OCI-LY3 (cell line): ENCODE data around the gene SCAMP5.

ENCODE experiments used
- H2AFZ ChIP-seq: fragments of 200-600, 300-600 bp; shearing (Covaris generic); 2 replicates; pipeline ENCODE4 v1.6.0; 2014; ENCODE audit warnings: antibody characterized with exemption, low read depth, low read length
- H3K27ac ChIP-seq: fragments of 200-600, 300-600 bp; sonication (generic); 2 replicates; pipeline ENCODE4 v1.5.1; 2014; ENCODE audit warnings: mild to moderate bottlenecking, low read length, moderate library complexity, mixed read lengths
- H3K27me3 ChIP-seq: fragments of 200-600, 300-600 bp; sonication (generic); 2 replicates; pipeline ENCODE4 v1.6.1; 2014; ENCODE audit warnings: low read depth, low read length, mixed read lengths
- H3K36me3 ChIP-seq: fragments of 200-600, 300-600 bp; sonication (generic); replicated peaks from 2 replicates; pipeline ENCODE3; 2014; ENCODE audit warnings: low read depth, low read length, mixed read lengths
- H3K4me1 ChIP-seq: fragments of 300-600, 200-600 bp; sonication (generic); 2 replicates; pipeline ENCODE4 v1.6.1; 2014; ENCODE audit warnings: low read length, mixed read lengths
- H3K4me2 ChIP-seq: fragments of 200-600, 300-600 bp; sonication (generic); 2 replicates; pipeline ENCODE4 v1.6.1; 2014; ENCODE audit warnings: low read length, mixed read lengths
- H3K4me3 ChIP-seq: fragments of 300-600, 200-600 bp; sonication (generic); 2 replicates; pipeline ENCODE4 v1.5.1; 2014; ENCODE audit warnings: antibody characterized with exemption, mild to moderate bottlenecking, low read length, moderate library complexity
- H3K79me2 ChIP-seq: fragments of 300-600, 200-600 bp; shearing (Covaris generic); 2 replicates; pipeline ENCODE4 v1.6.1; 2014; ENCODE audit warnings: mild to moderate bottlenecking, low read length, mixed read lengths
- H3K9ac ChIP-seq: fragments of 300-600, 200-600 bp; shearing (Covaris generic); 2 replicates; pipeline ENCODE4 v1.6.0; 2014; ENCODE audit warnings: mild to moderate bottlenecking, low read length, moderate library complexity
- H3K9me3 ChIP-seq: fragments of 200-600, 300-600 bp; shearing (Covaris generic); 2 replicates; pipeline ENCODE4 v1.6.1; 2014; ENCODE audit warnings: low read length, mixed read lengths; ENCODE audit not compliant: insufficient read depth
- H4K20me1 ChIP-seq: fragments of 200-600, 300-600 bp; sonication (generic); 2 replicates; pipeline ENCODE4 v1.6.1; 2016; ENCODE audit warnings: low read length, mixed read lengths; ENCODE audit not compliant: insufficient read depth
- EZH2phosphoT487 ChIP-seq: fragments of 200-600 bp; shearing (Covaris generic); IDR thresholded peaks from 2 replicates; pipeline ENCODE4 v1.6.1; 2018; ENCODE audit warnings: antibody characterized with exemption, mixed run types, low read depth
- TF ChIP-seq, protein P1 (sequence below): fragments of 200-600, 300-600 bp; sonication (generic); IDR thresholded peaks from 2 replicates; pipeline ENCODE4 v1.5.1; 2014; ENCODE audit warnings: antibody characterized with exemption, low read length, low read depth

The SCAMP5 gene

GRCh38 chr15:75031848-75032247 is 36.5 kb downstream of the SCAMP5 start:
- TF ChIP-seq EZH2phosphoT487: no peak
- TF ChIP-seq, protein P1, sequence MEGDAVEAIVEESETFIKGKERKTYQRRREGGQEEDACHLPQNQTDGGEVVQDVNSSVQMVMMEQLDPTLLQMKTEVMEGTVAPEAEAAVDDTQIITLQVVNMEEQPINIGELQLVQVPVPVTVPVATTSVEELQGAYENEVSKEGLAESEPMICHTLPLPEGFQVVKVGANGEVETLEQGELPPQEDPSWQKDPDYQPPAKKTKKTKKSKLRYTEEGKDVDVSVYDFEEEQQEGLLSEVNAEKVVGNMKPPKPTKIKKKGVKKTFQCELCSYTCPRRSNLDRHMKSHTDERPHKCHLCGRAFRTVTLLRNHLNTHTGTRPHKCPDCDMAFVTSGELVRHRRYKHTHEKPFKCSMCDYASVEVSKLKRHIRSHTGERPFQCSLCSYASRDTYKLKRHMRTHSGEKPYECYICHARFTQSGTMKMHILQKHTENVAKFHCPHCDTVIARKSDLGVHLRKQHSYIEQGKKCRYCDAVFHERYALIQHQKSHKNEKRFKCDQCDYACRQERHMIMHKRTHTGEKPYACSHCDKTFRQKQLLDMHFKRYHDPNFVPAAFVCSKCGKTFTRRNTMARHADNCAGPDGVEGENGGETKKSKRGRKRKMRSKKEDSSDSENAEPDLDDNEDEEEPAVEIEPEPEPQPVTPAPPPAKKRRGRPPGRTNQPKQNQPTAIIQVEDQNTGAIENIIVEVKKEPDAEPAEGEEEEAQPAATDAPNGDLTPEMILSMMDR: no peak
- no peak overlapping the region for H3K4me3 ChIP-seq
- no peak overlapping the region for H3K9ac ChIP-seq
- peaks cover 26% of the 10 kb centered on the region for H3K4me1 ChIP-seq
- H2AFZ ChIP-seq: no peak overlapping the region
- peaks cover 5% of the 10 kb centered on the region; the same call in 1 of the 2 replicates for H4K20me1 ChIP-seq
- H3K36me3 ChIP-seq: peaks cover 4% of the 10 kb centered on the region
- H3K27me3 ChIP-seq: no peaks in the 10 kb centered on the region
- H3K27ac ChIP-seq: no peak overlapping the region
- no peaks in the 10 kb centered on the region for H3K9me3 ChIP-seq
- peak overlapping the region; percentile 37 for H3K4me2 ChIP-seq
- no peaks in the 10 kb centered on the region for H3K79me2 ChIP-seq

DNA sequence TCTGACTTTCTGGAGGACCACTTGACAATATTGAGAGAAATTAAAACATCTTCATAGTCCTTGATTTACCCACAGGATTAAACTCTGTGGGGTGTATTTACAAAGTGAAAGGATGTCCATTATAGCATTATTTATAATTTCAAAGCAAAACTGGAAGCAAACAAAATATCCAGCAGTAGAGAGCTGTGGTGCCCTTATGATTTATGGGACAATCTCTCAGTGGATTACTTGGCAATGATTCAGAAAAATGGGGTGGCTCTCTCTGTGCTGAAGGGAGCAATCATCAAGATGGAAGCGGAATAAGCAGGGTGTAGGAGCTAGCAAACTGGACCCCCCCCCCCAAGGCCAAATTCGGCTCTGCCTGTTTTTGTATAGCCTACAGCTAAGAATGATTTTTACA is 37.0 kb downstream of the SCAMP5 start:
- Histone ChIP-seq H3K4me2 (peak overlapping the region; percentile 37), H3K9ac (no peak overlapping the region), H3K27me3 (no peaks in the 10 kb centered on the region), H3K36me3 (peaks cover 4% of the 10 kb centered on the region), H3K27ac (no peak overlapping the region), H2AFZ (no peak overlapping the region), H3K79me2 (no peaks in the 10 kb centered on the region), H3K9me3 (no peaks in the 10 kb centered on the region), H3K4me1 (peaks cover 26% of the 10 kb centered on the region), H3K4me3 (no peak overlapping the region), H4K20me1 (peaks cover 5% of the 10 kb centered on the region; the same call in 1 of the 2 replicates)
- TF ChIP-seq, protein P1: no peak
- TF ChIP-seq EZH2phosphoT487: no peak

DNA sequence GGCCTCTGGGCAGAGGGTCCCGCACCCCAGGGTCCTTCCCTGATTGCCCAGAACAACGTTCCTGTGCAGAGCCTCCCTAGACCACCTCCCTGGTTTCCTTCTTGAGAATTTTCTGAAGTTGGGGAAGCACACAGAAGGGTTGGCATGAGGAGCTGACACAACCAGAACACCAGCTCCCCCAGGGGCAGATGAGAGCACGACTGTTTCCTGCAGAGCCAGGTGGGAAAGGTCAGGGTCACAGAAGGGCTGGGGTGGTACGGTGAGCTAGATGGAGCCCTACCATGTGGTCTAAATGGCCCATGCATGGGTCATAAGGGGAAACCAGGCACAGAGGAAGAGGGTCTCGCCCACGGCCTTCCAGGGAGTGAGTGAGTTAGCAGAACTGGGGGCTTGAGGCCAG is 38.4 kb downstream of the SCAMP5 start:
- Histone ChIP-seq H3K27ac (no peak overlapping the region), H3K27me3 (peaks cover 10% of the 10 kb centered on the region), H3K9me3 (no peaks in the 10 kb centered on the region), H3K9ac (no peak overlapping the region), H3K4me1 (peaks cover 26% of the 10 kb centered on the region), H3K36me3 (peaks cover 4% of the 10 kb centered on the region), H3K4me3 (no peak overlapping the region), H2AFZ (no peak overlapping the region), H4K20me1 (peaks cover 5% of the 10 kb centered on the region; the same call in 1 of the 2 replicates), H3K4me2 (no peak overlapping the region), H3K79me2 (no peaks in the 10 kb centered on the region)
- no peak for TF ChIP-seq EZH2phosphoT487
- TF ChIP-seq, protein P1: no peak

- Histone ChIP-seq H3K4me2 (no peak overlapping the region), H4K20me1 (peaks cover 5% of the 10 kb centered on the region; the same call in 1 of the 2 replicates), H3K27me3 (peaks cover 15% of the 10 kb centered on the region), H2AFZ (no peak overlapping the region), H3K9me3 (no peaks in the 10 kb centered on the region), H3K9ac (no peak overlapping the region), H3K36me3 (peaks cover 4% of the 10 kb centered on the region), H3K79me2 (no peaks in the 10 kb centered on the region), H3K27ac (no peak overlapping the region), H3K4me1 (peaks cover 23% of the 10 kb centered on the region), H3K4me3 (no peak overlapping the region)
- TF ChIP-seq EZH2phosphoT487: no peak
Measured at GRCh38 chr15:75034615-75035014, 39.3 kb downstream of the SCAMP5 start.
